Measurements from ENCODE around the gene FGF14.

FGF14 gene

GRCh38 chr13:101869553-101869952 lies 532.3 kb downstream of the FGF14 start:
- no peak for TF ChIP-seq CTCF (conservative IDR thresholded peaks at IDR 0.05; ENCODE audit: low read depth, low read length)
- no peak overlapping the region for H3K4me3 ChIP-seq (ENCODE audit: low read depth, low read length)
- DNase-seq (ENCODE audit: low read depth), result peak; percentile 51

GRCh38 chr13:101868585-101869469 lies 533.0 kb downstream of the FGF14 start:
- no peak for TF ChIP-seq CTCF (conservative IDR thresholded peaks at IDR 0.05; ENCODE audit: low read depth, low read length)
- no peak for DNase-seq (ENCODE audit: low read depth)

GRCh38 chr13:101866889-101867581 lies 534.8 kb downstream of the FGF14 start:
- no peak for TF ChIP-seq CTCF (conservative IDR thresholded peaks at IDR 0.05; ENCODE audit: low read depth, low read length)
- no peak for DNase-seq (ENCODE audit: low read depth)
- H3K4me3 ChIP-seq (ENCODE audit: low read depth, low read length), result no peak overlapping the region

More at GRCh38 chr13:101868585-101869469, 533.0 kb downstream of the FGF14 start:
- H3K4me3 ChIP-seq (ENCODE audit: low read depth, low read length), result no peak overlapping the region

- no peak overlapping the region for H3K4me3 ChIP-seq (ENCODE audit: low read depth, low read length)
- no peak for DNase-seq (ENCODE audit: low read depth)
- TF ChIP-seq CTCF (conservative IDR thresholded peaks at IDR 0.05; ENCODE audit: low read depth, low read length), result no peak
Measured at GRCh38 chr13:101858860-101859259, 543.0 kb downstream of the FGF14 start.

GRCh38 chr13:101846701-101847100 lies 555.1 kb downstream of the FGF14 start:
- no peak for DNase-seq (ENCODE audit: low read depth)
- no peak for TF ChIP-seq CTCF (conservative IDR thresholded peaks at IDR 0.05; ENCODE audit: low read depth, low read length)
- H3K4me3 ChIP-seq (ENCODE audit: low read depth, low read length), result no peak overlapping the region

GRCh38 chr13:101846249-101846648 lies 555.6 kb downstream of the FGF14 start:
- peak; percentile 34 for DNase-seq (ENCODE audit: low read depth)
- H3K4me3 ChIP-seq (ENCODE audit: low read depth, low read length), result no peak overlapping the region
- TF ChIP-seq CTCF (conservative IDR thresholded peaks at IDR 0.05; ENCODE audit: low read depth, low read length), result no peak

Data from choroid plexus epithelial cell (primary cell).